Parathyroid adenoma (tissue), 2 donors: ENCODE measurements around the gene NTN5.

Experiments
- H2AFZ ChIP-seq: fragments of 300-600 bp; sonication (generic); one replicate; pipeline ENCODE4 v1.7.0; 2017; ENCODE audit warnings: antibody characterized with exemption, mild to moderate bottlenecking
- H3K27ac ChIP-seq: fragments of 300-600 bp; sonication (generic); one replicate; pipeline ENCODE4 v1.7.0; 2017
- H3K27me3 ChIP-seq: fragments of 300-600 bp; sonication (generic); one replicate; pipeline ENCODE4 v1.7.0; 2017; ENCODE audit warnings: low read length; ENCODE audit not compliant: control insufficient read depth, insufficient read depth
- H3K36me3 ChIP-seq: fragments of 300-600 bp; sonication (generic); one replicate; pipeline ENCODE4 v1.7.0; 2017; ENCODE audit warnings: low read length; ENCODE audit not compliant: control insufficient read depth, insufficient read depth
- H3K4me1 ChIP-seq: fragments of 300-600 bp; sonication (generic); one replicate; pipeline ENCODE4 v1.7.0; 2017; ENCODE audit warnings: control low read depth
- H3K4me2 ChIP-seq: fragments of 300-600 bp; sonication (generic); one replicate; pipeline ENCODE4 v1.7.0; 2017; ENCODE audit warnings: low read length
- H3K4me3 ChIP-seq: fragments of 300-600 bp; sonication (generic); one replicate; pipeline ENCODE4 v1.7.0; 2017; ENCODE audit warnings: low read depth, low read length
- H3K79me2 ChIP-seq: fragments of 300-600 bp; sonication (generic); one replicate; pipeline ENCODE4 v1.7.0; 2017; ENCODE audit warnings: control low read depth
- H3K9ac ChIP-seq: fragments of 300-600 bp; sonication (generic); one replicate; pipeline ENCODE4 v1.7.0; 2017; ENCODE audit warnings: mild to moderate bottlenecking
- H3K9me3 ChIP-seq: fragments of 300-600 bp; sonication (generic); one replicate; pipeline ENCODE4 v1.7.0; 2017; ENCODE audit warnings: low read length; ENCODE audit not compliant: control insufficient read depth
- CTCF ChIP-seq: fragments of 300-600 bp; sonication (generic); IDR thresholded peaks from one replicate; pipeline ENCODE4 v1.7.0; 2017; ENCODE audit warnings: antibody characterized with exemption, mild to moderate bottlenecking
- donor health status: primary hyperparathyroidism.

Gene NTN5

GRCh38 chr19:48674216-48674809 lies 1.5 kb upstream of the NTN5 start:
- Histone ChIP-seq H3K27me3 (no peaks in the 10 kb centered on the region), H3K36me3 (no peaks in the 10 kb centered on the region), H3K9me3 (no peaks in the 10 kb centered on the region), H3K4me1 (no peaks in the 10 kb centered on the region), H3K4me2 (no peak overlapping the region), H3K9ac (no peak overlapping the region), H2AFZ (no peak overlapping the region), H3K4me3 (no peak overlapping the region), H3K27ac (no peak overlapping the region), H3K79me2 (no peaks in the 10 kb centered on the region)
- TF ChIP-seq CTCF: no peak

DNA sequence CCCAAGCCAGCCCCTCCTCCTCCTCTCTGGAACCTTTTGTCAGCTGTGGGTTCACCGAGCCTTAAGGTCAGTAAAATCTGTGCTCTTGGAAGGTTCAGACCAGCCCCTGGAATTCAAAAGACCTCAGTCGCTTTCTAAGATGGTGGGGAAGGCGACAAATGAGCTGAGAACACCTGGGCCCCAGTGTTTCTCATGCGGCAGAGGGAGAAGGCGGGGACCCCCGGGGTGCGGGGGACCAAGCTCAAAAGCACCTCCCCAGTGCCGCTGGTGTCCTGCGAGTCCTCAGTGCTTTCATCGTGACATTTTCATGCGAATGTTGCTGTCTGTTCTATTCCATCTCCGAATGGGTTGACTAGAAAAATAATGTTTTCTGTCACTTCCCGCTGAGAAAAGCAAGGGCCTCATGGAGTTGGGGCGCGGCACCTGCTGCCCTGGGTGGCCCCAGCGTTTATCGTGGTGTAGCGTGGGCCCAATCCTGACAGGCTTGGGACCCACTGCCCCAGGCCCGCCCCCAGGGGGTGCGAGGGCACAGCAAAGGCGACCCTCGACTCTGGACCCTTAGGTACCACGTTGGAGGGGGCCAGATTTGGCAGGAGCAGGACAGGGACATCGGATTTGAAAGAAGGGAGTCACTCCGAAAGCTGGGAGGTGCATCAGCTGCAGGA lies 751 bp upstream of the NTN5 start:
- Histone ChIP-seq H3K27me3 (no peaks in the 10 kb centered on the region), H3K9ac (no peak overlapping the region), H3K4me2 (no peak overlapping the region), H3K9me3 (no peaks in the 10 kb centered on the region), H3K27ac (no peak overlapping the region), H3K4me3 (no peak overlapping the region), H3K36me3 (no peaks in the 10 kb centered on the region), H3K79me2 (no peaks in the 10 kb centered on the region), H2AFZ (no peak overlapping the region), H3K4me1 (no peaks in the 10 kb centered on the region)
- TF ChIP-seq CTCF: no peak

DNA sequence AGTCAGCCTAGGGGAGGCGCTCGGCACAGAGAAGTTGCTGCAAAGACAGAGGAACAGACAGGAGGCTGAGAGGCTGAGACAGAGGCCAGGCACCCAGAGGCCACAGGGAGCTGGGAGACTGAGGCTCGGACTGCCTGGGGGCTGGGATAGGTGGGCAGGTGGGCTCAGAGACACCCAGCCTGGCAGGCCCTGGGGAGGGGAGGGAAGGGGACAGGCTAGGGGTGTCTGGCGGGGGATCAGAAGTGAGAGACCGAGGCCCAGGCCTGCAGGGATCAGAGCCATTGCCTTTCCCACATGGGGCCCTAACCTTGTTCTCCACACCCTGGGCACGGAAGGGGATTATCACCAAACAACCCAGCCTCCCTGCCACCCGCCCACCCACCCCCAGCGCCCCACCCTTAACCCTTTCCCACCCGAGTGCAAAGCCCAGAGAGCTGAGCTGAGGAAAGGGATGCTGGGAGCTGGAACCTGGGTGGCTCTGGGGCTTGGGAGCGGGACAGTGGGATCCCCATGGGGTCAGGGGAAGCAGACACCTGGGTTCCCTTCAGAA lies 1.3 kb downstream of the NTN5 start:
- Histone ChIP-seq H3K9me3 (no peaks in the 10 kb centered on the region), H3K36me3 (no peaks in the 10 kb centered on the region), H2AFZ (no peak overlapping the region), H3K4me2 (no peak overlapping the region), H3K27me3 (no peaks in the 10 kb centered on the region), H3K27ac (no peak overlapping the region), H3K9ac (no peak overlapping the region), H3K79me2 (no peaks in the 10 kb centered on the region), H3K4me3 (no peak overlapping the region), H3K4me1 (no peaks in the 10 kb centered on the region)
- TF ChIP-seq CTCF: no peak

DNA sequence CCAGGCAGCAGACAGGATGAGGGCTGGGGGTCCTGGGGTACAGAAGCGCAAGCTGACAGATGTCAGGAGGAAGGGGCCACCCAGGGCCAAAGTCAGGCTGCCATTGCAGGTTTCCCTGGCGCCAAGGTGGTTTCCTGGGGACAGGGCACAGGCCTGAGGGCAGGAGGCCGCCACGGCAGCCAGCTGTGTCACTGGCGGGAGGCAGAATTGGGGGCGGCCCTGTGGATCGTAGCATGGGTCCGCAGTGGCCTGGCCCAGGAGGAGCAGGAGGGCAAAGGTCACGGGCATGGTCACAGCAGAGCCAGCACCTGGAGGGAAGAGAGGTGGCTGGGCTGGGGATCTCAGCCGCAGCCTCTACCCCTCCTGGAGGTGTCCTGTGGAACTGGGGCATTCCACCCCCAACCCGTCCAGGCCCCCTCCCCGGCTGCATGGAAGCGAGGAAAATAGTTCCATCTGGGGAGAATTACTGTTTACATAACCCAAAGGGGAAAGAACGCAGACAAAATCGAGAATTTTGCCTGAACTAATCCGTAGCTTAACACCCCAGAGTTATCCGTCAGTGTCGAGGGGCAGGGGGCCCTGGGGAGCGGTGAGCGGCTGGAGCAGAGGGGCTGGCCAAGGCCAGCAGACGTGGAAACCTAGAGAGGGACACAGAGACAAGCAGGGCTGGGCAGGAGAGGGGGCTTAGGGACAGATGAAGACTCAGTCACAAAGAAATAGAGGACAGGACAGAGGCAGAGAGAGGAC lies 1.9 kb downstream of the NTN5 start:
- Histone ChIP-seq H3K79me2 (no peaks in the 10 kb centered on the region), H3K4me1 (no peaks in the 10 kb centered on the region), H2AFZ (no peak overlapping the region), H3K4me3 (no peak overlapping the region), H3K4me2 (no peak overlapping the region), H3K27ac (no peak overlapping the region), H3K9ac (no peak overlapping the region), H3K9me3 (no peaks in the 10 kb centered on the region), H3K27me3 (no peaks in the 10 kb centered on the region), H3K36me3 (no peaks in the 10 kb centered on the region)
- TF ChIP-seq CTCF: no peak
